H9 (cell line): ENCODE results near the gene DNAH11. TPM values are rescaled to one million over a fixed set of nuclear protein-coding genes. Genes with fewer than 3 reads are reported as not detected.

Experiments used
- DNase-seq: peaks from one replicate; pipeline ENCODE4 v3.0.0-alpha.2; 2017
- H2AFZ ChIP-seq: one replicate; pipeline ENCODE4 v1.6.1; 2013; ENCODE audit warnings: mild to moderate bottlenecking, low read length, control low read depth, moderate library complexity
- H2AK5ac ChIP-seq: 2 replicates; pipeline ENCODE4 v1.6.1; 2013; ENCODE audit warnings: low read length, control low read depth, mixed read lengths; ENCODE audit not compliant: insufficient read length
- H2BK120ac ChIP-seq: one replicate; pipeline ENCODE4 v1.6.1; 2013; ENCODE audit warnings: low read depth, mild to moderate bottlenecking, low read length, control low read depth, inconsistent platforms; ENCODE audit not compliant: poor library complexity, severe bottlenecking
- H2BK12ac ChIP-seq: 2 replicates; pipeline ENCODE4 v1.6.1; 2013; ENCODE audit warnings: low read length, control low read depth, mixed read lengths, low read depth; ENCODE audit not compliant: insufficient read length
- H2BK15ac ChIP-seq: 2 replicates; pipeline ENCODE4 v1.6.1; 2013; ENCODE audit warnings: low read depth, low read length, control low read depth
- H2BK20ac ChIP-seq: one replicate; pipeline ENCODE4 v1.6.1; 2013; ENCODE audit warnings: low read depth, mild to moderate bottlenecking, low read length, control low read depth, inconsistent platforms; ENCODE audit not compliant: poor library complexity, severe bottlenecking
- H2BK5ac ChIP-seq: 2 replicates; pipeline ENCODE4 v1.6.1; 2013; ENCODE audit warnings: low read length, control low read depth, mixed read lengths; ENCODE audit not compliant: insufficient read length
- H3K14ac ChIP-seq: 2 replicates; pipeline ENCODE4 v1.6.1; 2013; ENCODE audit warnings: low read length, control low read depth; ENCODE audit not compliant: insufficient read depth
- H3K18ac ChIP-seq: 2 replicates; pipeline ENCODE4 v1.6.1; 2013; ENCODE audit warnings: low read depth, mild to moderate bottlenecking, mixed read lengths, low read length, control low read depth; ENCODE audit not compliant: insufficient read length
- H3K23ac ChIP-seq: 2 replicates; pipeline ENCODE4 v1.6.1; 2013; ENCODE audit warnings: low read length, control low read depth, mixed read lengths, low read depth; ENCODE audit not compliant: insufficient read length
- H3K23me2 ChIP-seq: 2 replicates; pipeline ENCODE4 v1.6.1; 2013; ENCODE audit warnings: low read depth, mild to moderate bottlenecking, mixed read lengths, low read length, control low read depth; ENCODE audit not compliant: insufficient read length, poor library complexity, severe bottlenecking
- H3K27ac ChIP-seq: 2 replicates; pipeline ENCODE4 v1.5.1; 2013; ENCODE audit warnings: low read length, control low read depth, mixed read lengths, low read depth; ENCODE audit not compliant: insufficient read length
- H3K27me3 ChIP-seq: 2 replicates; pipeline ENCODE4 v1.6.1; 2013; ENCODE audit warnings: low read length, control low read depth, inconsistent platforms; ENCODE audit not compliant: insufficient read depth
- H3K4ac ChIP-seq: 2 replicates; pipeline ENCODE4 v1.6.1; 2013; ENCODE audit warnings: low read depth, mild to moderate bottlenecking, control low read depth, inconsistent platforms, low read length, moderate library complexity
- H3K4me1 ChIP-seq: 2 replicates; pipeline ENCODE4 v1.6.1; 2013; ENCODE audit warnings: low read length, control low read depth, inconsistent platforms; ENCODE audit not compliant: insufficient read depth
- H3K4me2 ChIP-seq: 2 replicates; pipeline ENCODE4 v1.6.1; 2013; ENCODE audit warnings: low read length, control low read depth, mixed read lengths; ENCODE audit not compliant: insufficient read length, insufficient read depth
- H3K56ac ChIP-seq: 2 replicates; pipeline ENCODE4 v1.6.1; 2013; ENCODE audit warnings: low read depth, mild to moderate bottlenecking, mixed read lengths, low read length, control low read depth; ENCODE audit not compliant: insufficient read length
- H3K79me1 ChIP-seq: 2 replicates; pipeline ENCODE4 v1.6.1; 2013; ENCODE audit warnings: low read depth, mild to moderate bottlenecking, moderate library complexity, low read length, control low read depth, inconsistent platforms; ENCODE audit not compliant: insufficient read depth, poor library complexity, severe bottlenecking
- H3K79me2 ChIP-seq: 2 replicates; pipeline ENCODE4 v1.6.1; 2013; ENCODE audit warnings: low read length, control low read depth, inconsistent platforms; ENCODE audit not compliant: insufficient read depth
- H3K9ac ChIP-seq: 2 replicates; pipeline ENCODE4 v1.6.1; 2013; ENCODE audit warnings: low read length, control low read depth, mixed read lengths; ENCODE audit not compliant: insufficient read length; ENCODE audit errors: extremely low read depth
- H3K9me3 ChIP-seq: one replicate; pipeline ENCODE4 v1.6.1; 2013; ENCODE audit warnings: low read depth, low read length, inconsistent platforms; ENCODE audit not compliant: control insufficient read depth
- H3T11ph ChIP-seq: one replicate; pipeline ENCODE4 v1.6.1; 2013; ENCODE audit warnings: mild to moderate bottlenecking, low read length, control low read depth, inconsistent platforms
- H4K20me1 ChIP-seq: one replicate; pipeline ENCODE4 v1.6.1; 2013; ENCODE audit not compliant: control insufficient read depth, insufficient read length, insufficient read depth
- H4K5ac ChIP-seq: 2 replicates; pipeline ENCODE4 v1.6.1; 2013; ENCODE audit warnings: low read depth, mild to moderate bottlenecking, mixed read lengths, low read length, control low read depth; ENCODE audit not compliant: insufficient read length
- H4K8ac ChIP-seq: replicated peaks from 2 replicates; pipeline ENCODE4 v1.6.1; 2013; ENCODE audit warnings: low read length, control low read depth, mixed read lengths, low read depth; ENCODE audit not compliant: insufficient read length
- H4K91ac ChIP-seq: 2 replicates; pipeline ENCODE4 v1.6.1; 2013; ENCODE audit warnings: low read depth, mild to moderate bottlenecking, moderate library complexity, mixed read lengths, low read length, control low read depth; ENCODE audit not compliant: insufficient read length
- H3K27ac Mint-ChIP-seq, 3 experiments: 2 replicates in 2 of 3; 3 replicates in 1 of 3; pipeline ENCODE4 v1.8.0; 2020 to 2021; ENCODE audit warnings: mixed read lengths in 3 of 3, mild to moderate bottlenecking in 1 of 3, moderate library complexity in 1 of 3
- H3K27me3 Mint-ChIP-seq: 2 replicates; pipeline ENCODE4 v1.8.0; 2021; ENCODE audit warnings: low read depth, mild to moderate bottlenecking, moderate library complexity, mixed read lengths
- H3K36me3 Mint-ChIP-seq, 3 experiments: 2 replicates in 2 of 3; 3 replicates in 1 of 3; pipeline ENCODE4 v1.8.0; 2020 to 2021; ENCODE audit warnings: low read depth in 3 of 3, mixed read lengths in 3 of 3; ENCODE audit not compliant: insufficient read depth in 1 of 3
- H3K4me1 Mint-ChIP-seq, 2 experiments: 2 replicates each; pipeline ENCODE4 v1.8.0; 2020; ENCODE audit warnings: mixed read lengths in 2 of 2
- H3K4me3 Mint-ChIP-seq, 2 experiments: 2 replicates in 1 of 2; 3 replicates in 1 of 2; pipeline ENCODE4 v1.8.0; 2020 to 2021; ENCODE audit warnings: mild to moderate bottlenecking in 2 of 2, mixed read lengths in 2 of 2, moderate library complexity in 1 of 2
- H3K9me3 Mint-ChIP-seq, 2 experiments: 2 replicates in 1 of 2; 3 replicates in 1 of 2; pipeline ENCODE4 v1.8.0; 2020; ENCODE audit warnings: mild to moderate bottlenecking in 2 of 2, mixed read lengths in 2 of 2, moderate library complexity in 1 of 2
- CTCF ChIP-seq: fragments of 200-600 bp; sonication (generic); conservative IDR thresholded peaks from 3 replicates; pipeline ENCODE4 v1.8.0; 2021; ENCODE audit warnings: antibody characterized with exemption, mild to moderate bottlenecking
- whole genome bisulfite sequencing: extraction: QIAGEN DNeasy Blood & Tissue Kit; methylation state at CpG from one replicate; pipeline ENCODE4 v1.1.7; 2013; ENCODE audit warnings: missing lambda C conversion rate, low lambda C conversion rate, mixed read lengths; ENCODE audit not compliant: insufficient read length; ENCODE audit errors: extremely low coverage; 5-methylcytosine and 5-hydroxymethylcytosine counted together
- total RNA-seq: library from RNA; stranded (reverse); gene quantifications from 2 replicates; pipeline ENCODE4 v1.2.1, GENCODE V29; 2021

The DNAH11 gene
- total RNA-seq, 1 experiment from 2014 or later = 2.5 TPM

GRCh38 chr7:21596801-21597200 is 54.0 kb downstream of the DNAH11 start:
- Histone ChIP-seq H2BK20ac (no peak overlapping the region), H3K14ac (no peak overlapping the region), H4K8ac (no peak overlapping the region), H3K4me1 (no peaks in the 10 kb centered on the region), H4K5ac (no peak overlapping the region), H3K23ac (no peak overlapping the region), H4K20me1 (no peaks in the 10 kb centered on the region), H3K23me2 (no peaks in the 10 kb centered on the region), H3K9me3 (no peaks in the 10 kb centered on the region), H2BK5ac (no peak overlapping the region), H3K56ac (no peak overlapping the region), H2BK12ac (no peak overlapping the region), H2BK120ac (no peak overlapping the region), H3K18ac (no peak overlapping the region), H2AK5ac (no peak overlapping the region), H3K27ac (no peak overlapping the region), H4K91ac (no peak overlapping the region), H3K9ac (no peak overlapping the region), H3T11ph (no peak overlapping the region), H3K79me1 (no peaks in the 10 kb centered on the region), H3K79me2 (no peaks in the 10 kb centered on the region), H3K27me3 (no peaks in the 10 kb centered on the region), H3K4ac (no peak overlapping the region), H3K4me2 (no peak overlapping the region), H2BK15ac (no peak overlapping the region), H2AFZ (no peak overlapping the region)
- no peak for DNase-seq
- no peak overlapping the region for H3K4me3 Mint-ChIP-seq
- peaks cover 3% of the 10 kb centered on the region in 2 experiments; a peak in 2 of 5 replicates for H3K9me3 Mint-ChIP-seq
- peaks cover 0 to 5% of the 10 kb centered on the region in 2 experiments; a peak in 1 of 4 replicates for H3K4me1 Mint-ChIP-seq
- no peak for TF ChIP-seq CTCF
- H3K27ac Mint-ChIP-seq = no peak overlapping the region; a peak in 1 of 7 replicates
- peaks cover 2 to 9% (median 7%) of the 10 kb centered on the region in 3 experiments; a peak in 4 of 7 replicates for H3K36me3 Mint-ChIP-seq
- no peaks in the 10 kb centered on the region for H3K27me3 Mint-ChIP-seq
- WGBS = no CpG with 5 or more reads among the region's 4 CpGs
